GM23338 (cell line): ENCODE results near the gene DNM1L. TPM values are rescaled to one million over a fixed set of nuclear protein-coding genes. Genes with fewer than 3 reads are reported as not detected.

Experiments
- ATAC-seq: fragments of 200-7000 bp; cut with Tn5 transposase; 3 replicates; pipeline ENCODE4 v1.9.1; 2020
- DNase-seq: peaks from one replicate; pipeline ENCODE4 v3.0.0-alpha.2; 2015; ENCODE audit warnings: low spot score
- H2AFZ ChIP-seq: fragments of 200-600 bp; sonication (generic); 2 replicates; pipeline ENCODE4 v1.8.0; 2016; ENCODE audit warnings: antibody characterized with exemption, mild to moderate bottlenecking, moderate library complexity
- H3F3A ChIP-seq: fragments of 200-600 bp; sonication (generic); replicated peaks from 2 replicates; pipeline ENCODE4 v1.8.0; 2017; ENCODE audit warnings: antibody characterized with exemption, mixed run types, low read depth
- H3K27ac ChIP-seq: fragments of 200-600 bp; sonication (generic); 2 replicates; pipeline ENCODE4 v1.6.1; 2016; ENCODE audit warnings: low read depth
- H3K27me3 ChIP-seq: fragments of 200-600 bp; sonication (generic); 2 replicates; pipeline ENCODE4 v1.8.0; 2016; ENCODE audit warnings: mild to moderate bottlenecking, mixed run types, moderate library complexity; ENCODE audit not compliant: insufficient read depth
- H3K36me3 ChIP-seq: fragments of 200-600 bp; sonication (generic); 2 replicates; pipeline ENCODE4 v1.8.0; 2016; ENCODE audit warnings: mild to moderate bottlenecking; ENCODE audit not compliant: insufficient read depth
- H3K4me1 ChIP-seq: fragments of 200-600 bp; sonication (generic); 2 replicates; pipeline ENCODE4 v1.8.0; 2016; ENCODE audit warnings: mild to moderate bottlenecking, moderate library complexity; ENCODE audit not compliant: insufficient read depth
- H3K4me2 ChIP-seq: fragments of 200-600 bp; sonication (generic); 2 replicates; pipeline ENCODE4 v1.7.1; 2017; ENCODE audit warnings: mixed run types
- H3K4me3 ChIP-seq: fragments of 200-600 bp; sonication (generic); 2 replicates; pipeline ENCODE4 v1.6.1; 2016; ENCODE audit warnings: mixed run types
- H3K79me2 ChIP-seq: fragments of 200-600 bp; sonication (generic); replicated peaks from 2 replicates; pipeline ENCODE4 v1.8.0; 2017; ENCODE audit warnings: mild to moderate bottlenecking; ENCODE audit not compliant: insufficient read depth
- H3K9me2 ChIP-seq: fragments of 200-600 bp; sonication (generic); 2 replicates; pipeline ENCODE4 v1.8.0; 2017; ENCODE audit not compliant: insufficient read depth
- H4K20me1 ChIP-seq: fragments of 200-600 bp; sonication (generic); replicated peaks from 2 replicates; pipeline ENCODE4 v1.8.0; 2017; ENCODE audit warnings: mild to moderate bottlenecking; ENCODE audit not compliant: insufficient read depth
- H3K27ac Mint-ChIP-seq: 2 replicates; pipeline ENCODE4 v1.8.0; 2020; ENCODE audit warnings: inconsistent platforms, mild to moderate bottlenecking, moderate library complexity, mixed read lengths
- H3K27me3 Mint-ChIP-seq: 3 replicates; pipeline ENCODE4 v1.8.0; 2022; ENCODE audit warnings: low read depth, mild to moderate bottlenecking, moderate library complexity, mixed read lengths, inconsistent platforms; ENCODE audit not compliant: insufficient read depth, poor library complexity
- H3K36me3 Mint-ChIP-seq: 3 replicates; pipeline ENCODE4 v1.8.0; 2021; ENCODE audit warnings: low read depth, mild to moderate bottlenecking, inconsistent platforms, moderate library complexity, mixed read lengths
- H3K4me1 Mint-ChIP-seq: 3 replicates; pipeline ENCODE4 v1.8.0; 2020; ENCODE audit warnings: mild to moderate bottlenecking, inconsistent platforms, mixed read lengths
- H3K4me3 Mint-ChIP-seq: 3 replicates; pipeline ENCODE4 v1.8.0; 2021; ENCODE audit warnings: moderate library complexity, mild to moderate bottlenecking, inconsistent platforms, mixed read lengths
- H3K9me3 Mint-ChIP-seq: 3 replicates; pipeline ENCODE4 v1.8.0; 2020; ENCODE audit warnings: moderate library complexity, mild to moderate bottlenecking, inconsistent platforms, mixed read lengths
- CREB1 ChIP-seq: fragments of 250-450 bp; sonication (Bioruptor Pico); IDR thresholded peaks from 2 replicates; pipeline ENCODE4 v1.5.0; 2020; ENCODE audit warnings: low read depth, mild to moderate bottlenecking, moderate library complexity
- CTCF ChIP-seq, 2 experiments: fragments of 200-600 bp in 1 of 2; sonication (generic) in 1 of 2; conservative IDR thresholded peaks; 2 replicates each; pipeline versions ENCODE4 v1.5.1 to v1.6.1; 2016 to 2017; ENCODE audit warnings: antibody characterized with exemption in 2 of 2, low read depth in 2 of 2, mild to moderate bottlenecking in 2 of 2, moderate library complexity in 1 of 2
- EZH2 ChIP-seq: fragments of 200-600 bp; sonication (generic); IDR thresholded peaks from one replicate; pipeline ENCODE4 v1.8.0; 2017; ENCODE audit warnings: antibody characterized with exemption, mild to moderate bottlenecking, low read depth; ENCODE audit not compliant: unreplicated experiment
- EZH2phosphoT487 ChIP-seq: fragments of 200-600 bp; sonication (generic); IDR thresholded peaks from one replicate; pipeline ENCODE4 v1.8.1; 2018; ENCODE audit warnings: antibody characterized with exemption; ENCODE audit not compliant: unreplicated experiment
- NANOG ChIP-seq: IDR thresholded peaks from 2 replicates; pipeline ENCODE4 v1.6.1; 2016; ENCODE audit warnings: antibody characterized with exemption, borderline replicate concordance
- POLR2AphosphoS5 ChIP-seq: IDR thresholded peaks from 2 replicates; pipeline ENCODE4 v1.6.1; 2016; ENCODE audit warnings: antibody characterized with exemption, low read depth
- REST ChIP-seq: IDR thresholded peaks from one replicate; pipeline ENCODE4 v1.6.1; 2018; ENCODE audit warnings: antibody characterized with exemption; ENCODE audit not compliant: unreplicated experiment
- STAT1 ChIP-seq: IDR thresholded peaks from one replicate; pipeline ENCODE4 v1.6.1; 2016; ENCODE audit warnings: antibody characterized with exemption; ENCODE audit not compliant: unreplicated experiment
- ZNF114 ChIP-seq: fragments of 250-450 bp; sonication (Bioruptor Pico); IDR thresholded peaks from 2 replicates; pipeline ENCODE4 v1.5.0; 2020; ENCODE audit warnings: mild to moderate bottlenecking, moderate library complexity
- polyA plus RNA-seq: library from polyadenylated mRNA; unstranded; fragments of >200 nt; fragmentation: Nextera tagmentation; extraction: Ambion mirVana; gene quantifications from 2 replicates; pipeline ENCODE4 v1.2.1, GENCODE V29; 2016
- total RNA-seq: library from RNA; depleted of rRNA; stranded (reverse); fragments of >200 nt; shearing (Covaris generic); gene quantifications from 2 replicates; pipeline ENCODE4 v1.2.3, GENCODE V29; 2014
- TF ChIP-seq, protein P1 (sequence below): fragments of 250-450 bp; sonication (Bioruptor Pico); IDR thresholded peaks from 2 replicates; pipeline ENCODE4 v1.5.0; 2020; ENCODE audit warnings: mild to moderate bottlenecking, moderate library complexity

Gene DNM1L
- total and polyA plus RNA-seq, 2 experiments from 2014 or later, result 72.2 to 94.8 TPM

DNA sequence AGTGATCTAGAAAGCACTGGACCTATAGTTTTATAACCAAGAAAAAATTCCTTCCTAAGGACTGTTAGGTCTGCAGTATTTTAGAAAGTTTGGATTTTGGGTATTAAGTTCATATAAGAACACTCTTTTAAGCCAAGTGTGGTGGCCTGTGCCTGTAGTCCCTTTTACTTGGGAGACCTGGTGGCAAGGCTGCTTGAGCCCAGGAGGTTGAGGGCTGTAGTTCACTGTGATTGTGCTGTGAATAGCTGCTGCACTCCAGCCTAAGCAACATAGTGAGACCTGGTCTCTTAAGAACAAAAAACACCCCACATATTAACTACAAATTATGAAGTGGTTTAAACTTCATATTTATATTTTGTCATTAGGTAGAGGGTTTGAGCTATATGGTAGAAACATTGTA lies 9.7 kb downstream of the DNM1L start (continued):
- TF ChIP-seq, protein P1, sequence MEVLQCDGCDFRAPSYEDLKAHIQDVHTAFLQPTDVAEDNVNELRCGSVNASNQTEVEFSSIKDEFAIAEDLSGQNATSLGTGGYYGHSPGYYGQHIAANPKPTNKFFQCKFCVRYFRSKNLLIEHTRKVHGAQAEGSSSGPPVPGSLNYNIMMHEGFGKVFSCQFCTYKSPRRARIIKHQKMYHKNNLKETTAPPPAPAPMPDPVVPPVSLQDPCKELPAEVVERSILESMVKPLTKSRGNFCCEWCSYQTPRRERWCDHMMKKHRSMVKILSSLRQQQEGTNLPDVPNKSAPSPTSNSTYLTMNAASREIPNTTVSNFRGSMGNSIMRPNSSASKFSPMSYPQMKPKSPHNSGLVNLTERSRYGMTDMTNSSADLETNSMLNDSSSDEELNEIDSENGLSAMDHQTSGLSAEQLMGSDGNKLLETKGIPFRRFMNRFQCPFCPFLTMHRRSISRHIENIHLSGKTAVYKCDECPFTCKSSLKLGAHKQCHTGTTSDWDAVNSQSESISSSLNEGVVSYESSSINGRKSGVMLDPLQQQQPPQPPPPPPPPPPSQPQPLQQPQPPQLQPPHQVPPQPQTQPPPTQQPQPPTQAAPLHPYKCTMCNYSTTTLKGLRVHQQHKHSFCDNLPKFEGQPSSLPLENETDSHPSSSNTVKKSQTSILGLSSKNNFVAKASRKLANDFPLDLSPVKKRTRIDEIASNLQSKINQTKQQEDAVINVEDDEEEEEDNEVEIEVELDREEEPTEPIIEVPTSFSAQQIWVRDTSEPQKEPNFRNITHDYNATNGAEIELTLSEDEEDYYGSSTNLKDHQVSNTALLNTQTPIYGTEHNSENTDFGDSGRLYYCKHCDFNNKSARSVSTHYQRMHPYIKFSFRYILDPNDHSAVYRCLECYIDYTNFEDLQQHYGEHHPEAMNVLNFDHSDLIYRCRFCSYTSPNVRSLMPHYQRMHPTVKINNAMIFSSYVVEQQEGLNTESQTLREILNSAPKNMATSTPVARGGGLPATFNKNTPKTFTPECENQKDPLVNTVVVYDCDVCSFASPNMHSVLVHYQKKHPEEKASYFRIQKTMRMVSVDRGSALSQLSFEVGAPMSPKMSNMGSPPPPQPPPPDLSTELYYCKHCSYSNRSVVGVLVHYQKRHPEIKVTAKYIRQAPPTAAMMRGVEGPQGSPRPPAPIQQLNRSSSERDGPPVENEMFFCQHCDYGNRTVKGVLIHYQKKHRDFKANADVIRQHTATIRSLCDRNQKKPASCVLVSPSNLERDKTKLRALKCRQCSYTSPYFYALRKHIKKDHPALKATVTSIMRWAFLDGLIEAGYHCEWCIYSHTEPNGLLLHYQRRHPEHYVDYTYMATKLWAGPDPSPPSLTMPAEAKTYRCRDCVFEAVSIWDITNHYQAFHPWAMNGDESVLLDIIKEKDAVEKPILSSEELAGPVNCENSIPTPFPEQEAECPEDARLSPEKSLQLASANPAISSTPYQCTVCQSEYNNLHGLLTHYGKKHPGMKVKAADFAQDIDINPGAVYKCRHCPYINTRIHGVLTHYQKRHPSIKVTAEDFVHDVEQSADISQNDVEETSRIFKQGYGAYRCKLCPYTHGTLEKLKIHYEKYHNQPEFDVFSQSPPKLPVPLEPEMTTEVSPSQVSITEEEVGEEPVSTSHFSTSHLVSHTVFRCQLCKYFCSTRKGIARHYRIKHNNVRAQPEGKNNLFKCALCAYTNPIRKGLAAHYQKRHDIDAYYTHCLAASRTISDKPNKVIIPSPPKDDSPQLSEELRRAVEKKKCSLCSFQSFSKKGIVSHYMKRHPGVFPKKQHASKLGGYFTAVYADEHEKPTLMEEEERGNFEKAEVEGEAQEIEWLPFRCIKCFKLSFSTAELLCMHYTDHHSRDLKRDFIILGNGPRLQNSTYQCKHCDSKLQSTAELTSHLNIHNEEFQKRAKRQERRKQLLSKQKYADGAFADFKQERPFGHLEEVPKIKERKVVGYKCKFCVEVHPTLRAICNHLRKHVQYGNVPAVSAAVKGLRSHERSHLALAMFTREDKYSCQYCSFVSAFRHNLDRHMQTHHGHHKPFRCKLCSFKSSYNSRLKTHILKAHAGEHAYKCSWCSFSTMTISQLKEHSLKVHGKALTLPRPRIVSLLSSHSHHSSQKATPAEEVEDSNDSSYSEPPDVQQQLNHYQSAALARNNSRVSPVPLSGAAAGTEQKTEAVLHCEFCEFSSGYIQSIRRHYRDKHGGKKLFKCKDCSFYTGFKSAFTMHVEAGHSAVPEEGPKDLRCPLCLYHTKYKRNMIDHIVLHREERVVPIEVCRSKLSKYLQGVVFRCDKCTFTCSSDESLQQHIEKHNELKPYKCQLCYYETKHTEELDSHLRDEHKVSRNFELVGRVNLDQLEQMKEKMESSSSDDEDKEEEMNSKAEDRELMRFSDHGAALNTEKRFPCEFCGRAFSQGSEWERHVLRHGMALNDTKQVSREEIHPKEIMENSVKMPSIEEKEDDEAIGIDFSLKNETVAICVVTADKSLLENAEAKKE (CRISPR knock-in tag), result no peak
- TF ChIP-seq CTCF (conservative IDR thresholded peaks at IDR 0.05; ENCODE audit: low read depth in 2 of 2) (no peak), NANOG (no peak), ZNF114 (no peak), POLR2AphosphoS5 (no peak), EZH2phosphoT487 (no peak), EZH2 (no peak)

DNA sequence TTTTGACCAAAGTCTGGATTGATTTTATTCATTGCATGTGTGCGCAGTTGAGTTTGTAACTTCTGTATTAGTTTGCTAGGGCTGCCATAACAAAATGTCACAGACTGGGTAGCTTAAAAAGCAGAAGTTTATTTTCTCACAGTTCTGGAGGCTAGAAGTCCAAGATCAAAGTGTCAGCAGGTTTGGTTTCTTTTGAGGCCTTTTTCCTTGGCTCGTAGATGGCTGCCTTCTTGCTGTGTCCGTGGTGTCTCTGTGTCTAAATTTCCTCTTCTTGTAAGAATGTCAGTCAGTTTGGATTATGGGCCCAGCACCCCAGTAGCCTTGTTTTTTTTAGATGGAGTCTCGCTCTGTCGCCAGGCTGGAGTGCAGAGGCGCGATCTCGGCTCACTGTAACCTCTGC lies 11.8 kb downstream of the DNM1L start:
- Histone ChIP-seq H3K4me3 (no peak overlapping the region), H2AFZ (no peak overlapping the region), H3K27ac (peak overlapping the region; percentile 40; the same call in 1 of the 2 replicates), H4K20me1 (peaks cover 16% of the 10 kb centered on the region; the same call in 1 of the 2 replicates), H3K4me1 (peaks cover 26% of the 10 kb centered on the region), H3F3A (no peaks in the 10 kb centered on the region; the same call in 1 of the 2 replicates), H3K27me3 (no peaks in the 10 kb centered on the region), H3K9me2 (no peaks in the 10 kb centered on the region), H3K4me2 (no peak overlapping the region), H3K36me3 (no peaks in the 10 kb centered on the region), H3K79me2 (peaks cover 100% of the 10 kb centered on the region)
- ATAC-seq (no peak), DNase-seq (no peak)
- peaks cover 32% of the 10 kb centered on the region for H3K36me3 Mint-ChIP-seq
- H3K27me3 Mint-ChIP-seq, result peaks cover 2% of the 10 kb centered on the region
- no peak overlapping the region for H3K4me3 Mint-ChIP-seq
- peaks cover 16% of the 10 kb centered on the region for H3K9me3 Mint-ChIP-seq
- H3K27ac Mint-ChIP-seq, result peak overlapping the region; percentile 71; the same call in 1 of the 2 replicates
- H3K4me1 Mint-ChIP-seq, result peaks cover 30% of the 10 kb centered on the region
- TF ChIP-seq POLR2AphosphoS5 (no peak), STAT1 (no peak), CREB1 (no peak), NANOG (no peak), REST (no peak), CTCF (conservative IDR thresholded peaks at IDR 0.05; ENCODE audit: low read depth in 2 of 2) (no peak)
